Osteocyte (in vitro differentiated cells): ENCODE data around the gene CCNQ. TPM values are rescaled to one million over a fixed set of nuclear protein-coding genes. Genes with fewer than 3 reads are reported as not detected.

Source experiments
- DNase-seq: peaks from one replicate; pipeline ENCODE4 v3.0.0; 2021; ENCODE audit warnings: mixed read lengths; ENCODE audit not compliant: unreplicated experiment; ENCODE audit errors: extremely low spot score
- H3K27ac Mint-ChIP-seq: one replicate; pipeline ENCODE4 v1.8.0; 2021; ENCODE audit warnings: mild to moderate bottlenecking, mixed read lengths; ENCODE audit not compliant: unreplicated experiment
- H3K27me3 Mint-ChIP-seq: one replicate; pipeline ENCODE4 v1.8.0; 2021; ENCODE audit warnings: mixed read lengths; ENCODE audit not compliant: unreplicated experiment
- H3K36me3 Mint-ChIP-seq: one replicate; pipeline ENCODE4 v1.8.0; 2021; ENCODE audit warnings: mixed read lengths; ENCODE audit not compliant: unreplicated experiment
- H3K4me1 Mint-ChIP-seq: one replicate; pipeline ENCODE4 v1.8.0; 2021; ENCODE audit warnings: mixed read lengths; ENCODE audit not compliant: unreplicated experiment
- H3K4me3 Mint-ChIP-seq: one replicate; pipeline ENCODE4 v1.8.0; 2021; ENCODE audit warnings: mild to moderate bottlenecking, moderate library complexity, mixed read lengths; ENCODE audit not compliant: unreplicated experiment
- H3K9me3 Mint-ChIP-seq: one replicate; pipeline ENCODE4 v1.8.0; 2021; ENCODE audit warnings: mixed read lengths; ENCODE audit not compliant: unreplicated experiment
- CTCF ChIP-seq: fragments of 200-600 bp; sonication (generic); IDR thresholded peaks from 2 replicates; pipeline ENCODE4 v1.5.0; 2021; ENCODE audit warnings: antibody characterized with exemption, mild to moderate bottlenecking, moderate library complexity
- total RNA-seq: library from RNA; stranded (reverse); gene quantifications from 2 replicates; pipeline ENCODE4 v1.2.1, GENCODE V29; 2021

Gene CCNQ
- total RNA-seq, 1 donor from 2014 or later: 16.0 TPM

DNA sequence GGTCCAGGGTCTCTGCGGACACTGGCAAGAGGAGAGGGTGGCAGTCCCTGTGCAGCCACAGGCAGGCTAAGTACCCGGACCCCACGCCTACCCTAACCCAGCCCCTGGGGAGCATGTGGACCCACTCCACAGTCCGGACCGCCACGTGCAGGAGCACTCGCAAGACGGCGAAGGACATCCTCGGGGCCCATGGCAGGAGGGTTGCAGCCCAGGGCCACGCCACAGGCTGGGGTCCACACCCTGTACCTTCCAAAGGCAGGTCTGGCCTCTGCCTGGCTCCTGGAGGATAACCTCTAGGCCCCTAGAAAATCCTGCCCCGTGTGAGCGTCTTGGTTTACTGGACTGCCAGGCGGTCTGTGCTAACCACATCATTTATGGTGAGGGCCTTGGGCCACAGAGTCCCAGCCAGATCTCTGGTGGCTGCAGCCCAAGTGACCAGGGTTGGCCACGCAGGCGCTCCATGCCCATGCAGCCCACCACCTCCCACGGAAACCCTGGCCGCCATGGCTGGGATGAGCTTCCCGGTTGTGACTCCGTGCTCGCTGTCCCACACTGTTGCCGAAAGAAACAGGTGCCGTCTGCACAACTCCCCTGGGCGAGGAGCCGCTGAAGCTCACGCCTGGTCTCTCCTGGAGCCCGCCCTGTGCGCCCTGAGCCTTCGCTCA lies 10.0 kb downstream of the CCNQ start:
- Mint-ChIP-seq H3K9me3 (no peaks in the 10 kb centered on the region), H3K27ac (no peak overlapping the region), H3K27me3 (no peaks in the 10 kb centered on the region), H3K36me3 (peaks cover 17% of the 10 kb centered on the region), H3K4me3 (no peak overlapping the region), H3K4me1 (no peaks in the 10 kb centered on the region)
- no peak for DNase-seq
- no peak for TF ChIP-seq CTCF

- H3K27ac Mint-ChIP-seq: no peak overlapping the region
- DNase-seq: no peak
- H3K4me1 Mint-ChIP-seq: peaks cover under 1% of the 10 kb centered on the region
- H3K9me3 Mint-ChIP-seq: peaks cover 6% of the 10 kb centered on the region
- H3K36me3 Mint-ChIP-seq: peaks cover 15% of the 10 kb centered on the region
- H3K4me3 Mint-ChIP-seq: no peak overlapping the region
- no peak for TF ChIP-seq CTCF
- no peaks in the 10 kb centered on the region for H3K27me3 Mint-ChIP-seq
Observed at GRCh38 chrX:153588021-153588781, 10.7 kb downstream of the CCNQ start.

DNA sequence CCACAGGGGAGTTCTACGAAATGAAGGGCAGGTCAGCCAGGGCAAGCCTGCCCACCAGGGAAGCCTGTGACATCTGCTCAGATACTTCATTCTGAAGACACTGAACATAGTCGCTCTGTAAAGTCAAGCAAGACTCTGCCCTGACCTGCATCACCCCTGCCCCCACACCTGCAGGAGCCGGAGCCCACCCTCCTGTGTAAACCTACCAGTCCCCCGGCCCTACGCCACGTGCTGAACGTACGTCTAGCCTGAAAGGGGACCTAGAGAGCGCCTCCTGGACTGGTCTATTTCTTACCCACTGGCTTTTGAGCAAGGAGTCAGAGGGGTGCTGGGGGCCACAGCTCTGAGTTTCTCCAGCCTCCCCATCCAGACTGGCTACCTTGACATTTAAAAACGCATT lies 11.6 kb downstream of the CCNQ start:
- peaks cover 5% of the 10 kb centered on the region for H3K4me1 Mint-ChIP-seq
- H3K36me3 Mint-ChIP-seq: peaks cover 15% of the 10 kb centered on the region
- no peak for TF ChIP-seq CTCF
- no peaks in the 10 kb centered on the region for H3K27me3 Mint-ChIP-seq
- H3K9me3 Mint-ChIP-seq: peaks cover 6% of the 10 kb centered on the region
- H3K27ac Mint-ChIP-seq: no peak overlapping the region
- no peak for DNase-seq
- H3K4me3 Mint-ChIP-seq: no peak overlapping the region

DNA sequence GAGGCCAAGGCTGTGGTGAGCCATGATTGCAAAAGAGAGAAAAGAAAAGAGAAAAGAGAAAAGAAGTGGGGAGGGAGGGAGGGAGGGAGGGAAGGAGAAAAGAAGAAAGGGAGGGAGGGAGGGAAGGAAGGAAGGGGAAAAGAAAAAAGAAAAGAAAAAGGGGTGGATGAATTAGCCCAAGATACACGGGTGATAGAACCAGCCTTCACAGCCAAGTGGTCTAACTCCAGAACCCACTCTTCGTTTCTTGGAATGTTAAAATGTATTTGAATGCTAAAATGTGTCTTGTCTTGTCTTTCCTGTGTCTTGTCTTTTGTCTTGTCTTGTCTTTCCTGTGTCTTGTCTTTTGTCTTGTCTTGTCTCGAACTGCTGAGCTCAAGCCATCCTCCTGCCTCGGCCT lies 13.1 kb downstream of the CCNQ start:
- peaks cover 11% of the 10 kb centered on the region for H3K36me3 Mint-ChIP-seq
- H3K9me3 Mint-ChIP-seq: peaks cover 6% of the 10 kb centered on the region
- no peak for TF ChIP-seq CTCF
- no peak for DNase-seq
- no peak overlapping the region for H3K4me3 Mint-ChIP-seq
- no peaks in the 10 kb centered on the region for H3K27me3 Mint-ChIP-seq
- H3K4me1 Mint-ChIP-seq: peaks cover 5% of the 10 kb centered on the region
- H3K27ac Mint-ChIP-seq: no peak overlapping the region

GRCh38 chrX:153583433-153583832 lies 15.5 kb downstream of the CCNQ start:
- Mint-ChIP-seq H3K9me3 (peaks cover 6% of the 10 kb centered on the region), H3K27me3 (no peaks in the 10 kb centered on the region), H3K4me3 (no peak overlapping the region), H3K4me1 (peaks cover 7% of the 10 kb centered on the region), H3K27ac (no peak overlapping the region), H3K36me3 (peaks cover 11% of the 10 kb centered on the region)
- no peak for DNase-seq
- no peak for TF ChIP-seq CTCF
